Neural progenitor cell (in vitro differentiated cells): ENCODE results near the gene TLN1. TPM values are rescaled to one million over a fixed set of nuclear protein-coding genes. Genes with fewer than 3 reads are reported as not detected.

Experiments used
- DNase-seq: peaks from one replicate; pipeline ENCODE4 v3.0.0-alpha.2; 2016; ENCODE audit warnings: low spot score
- H2AFZ ChIP-seq: fragments of 200-600 bp; sonication (generic); replicated peaks from 2 replicates; pipeline ENCODE4 v1.6.1; 2016; ENCODE audit warnings: antibody characterized with exemption
- H3F3A ChIP-seq: fragments of 200-600 bp; sonication (generic); 2 replicates; pipeline ENCODE4 v1.6.1; 2016; ENCODE audit warnings: antibody characterized with exemption, low read depth
- H3K27ac ChIP-seq: fragments of 200-600 bp; sonication (generic); 2 replicates; pipeline ENCODE4 v1.5.1; 2016; ENCODE audit warnings: mild to moderate bottlenecking
- H3K27me3 ChIP-seq: fragments of 200-600 bp; sonication (generic); 2 replicates; pipeline ENCODE4 v1.6.1; 2016; ENCODE audit warnings: mild to moderate bottlenecking, moderate library complexity
- H3K36me3 ChIP-seq: fragments of 200-600 bp; sonication (generic); 2 replicates; pipeline ENCODE4 v1.5.1; 2016
- H3K4me1 ChIP-seq: fragments of 200-600 bp; sonication (generic); 2 replicates; pipeline ENCODE4 v1.6.1; 2016; ENCODE audit warnings: mixed run types
- H3K4me2 ChIP-seq: fragments of 200-600 bp; sonication (generic); 2 replicates; pipeline ENCODE4 v1.6.1; 2016
- H3K4me3 ChIP-seq: fragments of 200-600 bp; sonication (generic); 2 replicates; pipeline ENCODE4 v1.5.1; 2016
- H3K79me2 ChIP-seq: fragments of 200-600 bp; sonication (generic); 2 replicates; pipeline ENCODE4 v1.6.1; 2016; ENCODE audit warnings: low read depth
- H3K9ac ChIP-seq: fragments of 200-600 bp; sonication (generic); 2 replicates; pipeline ENCODE4 v1.6.1; 2016
- H3K9me3 ChIP-seq: fragments of 200-600 bp; sonication (generic); 2 replicates; pipeline ENCODE4 v1.5.1; 2016; ENCODE audit warnings: low read depth
- H4K20me1 ChIP-seq: fragments of 200-600 bp; sonication (generic); 2 replicates; pipeline ENCODE4 v1.6.1; 2016; ENCODE audit warnings: low read depth
- H3K27ac Mint-ChIP-seq: 3 replicates; pipeline ENCODE4 v1.8.0; 2021; ENCODE audit warnings: mixed read lengths
- H3K27me3 Mint-ChIP-seq: 2 replicates; pipeline ENCODE4 v1.8.0; 2022; ENCODE audit warnings: low read depth, mild to moderate bottlenecking, inconsistent platforms, moderate library complexity, mixed read lengths; ENCODE audit not compliant: insufficient read depth
- H3K36me3 Mint-ChIP-seq: 3 replicates; pipeline ENCODE4 v1.8.0; 2021; ENCODE audit warnings: mixed read lengths
- H3K4me1 Mint-ChIP-seq: 3 replicates; pipeline ENCODE4 v1.8.0; 2021; ENCODE audit warnings: mixed read lengths
- H3K4me3 Mint-ChIP-seq: 3 replicates; pipeline ENCODE4 v1.8.0; 2021; ENCODE audit warnings: mild to moderate bottlenecking, moderate library complexity, mixed read lengths
- H3K9me3 Mint-ChIP-seq: 3 replicates; pipeline ENCODE4 v1.8.0; 2020; ENCODE audit warnings: mixed read lengths
- EZH2 ChIP-seq: fragments of 200-600 bp; sonication (generic); IDR thresholded peaks from 2 replicates; pipeline ENCODE4 v1.6.1; 2017; ENCODE audit warnings: antibody characterized with exemption, mild to moderate bottlenecking, moderate library complexity
- EZH2phosphoT487 ChIP-seq: fragments of 200-600 bp; sonication (generic); IDR thresholded peaks from 2 replicates; pipeline ENCODE4 v1.6.1; 2017; ENCODE audit warnings: antibody characterized with exemption
- total RNA-seq: library from RNA; depleted of rRNA; stranded (reverse); fragments of >200 nt; gene quantifications from 2 replicates; pipeline ENCODE4 v1.2.3, GENCODE V29; 2015; ENCODE audit warnings: low replicate concordance
- TF ChIP-seq, protein P1 (sequence below): fragments of 200-600 bp; sonication (generic); IDR thresholded peaks from 2 replicates; pipeline ENCODE4 v1.5.1; 2017; ENCODE audit warnings: antibody characterized with exemption, mild to moderate bottlenecking

The TLN1 gene
- total RNA-seq, 1 donor from 2014 or later = 36.7 TPM

DNA sequence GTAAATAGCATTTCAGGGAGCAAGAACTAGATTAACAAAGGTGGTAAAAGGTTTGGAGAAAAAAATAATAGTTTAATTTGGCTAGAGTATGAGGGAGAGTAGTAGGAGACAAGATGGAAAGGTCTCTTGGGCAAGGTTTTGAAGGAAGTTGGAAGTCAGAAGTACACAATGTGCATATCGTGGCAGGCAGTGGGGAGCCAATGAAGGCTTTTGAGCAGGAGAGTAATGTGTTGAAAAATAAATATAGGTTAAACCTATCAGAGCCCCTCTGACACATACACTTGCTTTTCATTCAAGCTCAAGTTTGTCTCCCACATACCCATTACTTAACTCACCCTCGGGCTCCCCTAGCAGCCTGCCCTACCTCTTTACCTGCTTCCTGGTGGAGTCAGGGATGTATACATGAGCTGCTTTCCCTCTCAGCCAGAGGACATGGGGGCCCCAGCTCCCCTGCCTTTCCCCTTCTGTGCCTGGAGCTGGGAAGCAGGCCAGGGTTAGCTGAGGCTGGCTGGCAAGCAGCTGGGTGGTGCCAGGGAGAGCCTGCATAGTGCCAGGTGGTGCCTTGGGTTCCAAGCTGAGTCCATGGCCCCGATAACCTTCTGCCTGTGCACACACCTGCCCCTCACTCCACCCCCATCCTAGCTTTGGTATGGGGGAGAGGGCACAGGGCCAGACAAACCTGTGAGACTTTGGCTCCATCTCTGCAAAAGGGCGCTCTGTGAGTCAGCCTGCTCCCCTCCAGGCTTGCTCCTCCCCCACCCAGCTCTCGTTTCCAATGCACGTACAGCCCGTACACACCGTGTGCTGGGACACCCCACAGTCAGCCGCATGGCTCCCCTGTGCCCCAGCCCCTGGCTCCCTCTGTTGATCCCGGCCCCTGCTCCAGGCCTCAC lies 58.6 kb downstream of the TLN1 start, which contains the start of gene CA9:
Gene CA9 (plus strand): TSS at position 797 of the 893 bp plus-strand sequence. CDS start 32 bp downstream, at position 829.
- Histone ChIP-seq H3F3A (peaks cover 15% of the 10 kb centered on the region), H3K27me3 (peaks cover 12% of the 10 kb centered on the region), H3K9me3 (no peaks in the 10 kb centered on the region), H4K20me1 (no peaks in the 10 kb centered on the region), H2AFZ (no peak within 1 kb of the TSS), H3K36me3 (no peaks in the 10 kb centered on the region), H3K4me1 (peaks cover 6% of the 10 kb centered on the region), H3K4me3 (no peak within 1 kb of the TSS), H3K9ac (no peak within 1 kb of the TSS), H3K27ac (no peak within 1 kb of the TSS), H3K4me2 (no peak within 1 kb of the TSS), H3K79me2 (no peaks in the 10 kb centered on the region)
- Mint-ChIP-seq H3K36me3 (no peaks in the 10 kb centered on the region), H3K4me3 (peak within 1 kb of the TSS; percentile 61), H3K9me3 (no peaks in the 10 kb centered on the region), H3K4me1 (peaks cover 4% of the 10 kb centered on the region), H3K27ac (no peak within 1 kb of the TSS), H3K27me3 (peaks cover 18% of the 10 kb centered on the region)
- TF ChIP-seq, protein P1, sequence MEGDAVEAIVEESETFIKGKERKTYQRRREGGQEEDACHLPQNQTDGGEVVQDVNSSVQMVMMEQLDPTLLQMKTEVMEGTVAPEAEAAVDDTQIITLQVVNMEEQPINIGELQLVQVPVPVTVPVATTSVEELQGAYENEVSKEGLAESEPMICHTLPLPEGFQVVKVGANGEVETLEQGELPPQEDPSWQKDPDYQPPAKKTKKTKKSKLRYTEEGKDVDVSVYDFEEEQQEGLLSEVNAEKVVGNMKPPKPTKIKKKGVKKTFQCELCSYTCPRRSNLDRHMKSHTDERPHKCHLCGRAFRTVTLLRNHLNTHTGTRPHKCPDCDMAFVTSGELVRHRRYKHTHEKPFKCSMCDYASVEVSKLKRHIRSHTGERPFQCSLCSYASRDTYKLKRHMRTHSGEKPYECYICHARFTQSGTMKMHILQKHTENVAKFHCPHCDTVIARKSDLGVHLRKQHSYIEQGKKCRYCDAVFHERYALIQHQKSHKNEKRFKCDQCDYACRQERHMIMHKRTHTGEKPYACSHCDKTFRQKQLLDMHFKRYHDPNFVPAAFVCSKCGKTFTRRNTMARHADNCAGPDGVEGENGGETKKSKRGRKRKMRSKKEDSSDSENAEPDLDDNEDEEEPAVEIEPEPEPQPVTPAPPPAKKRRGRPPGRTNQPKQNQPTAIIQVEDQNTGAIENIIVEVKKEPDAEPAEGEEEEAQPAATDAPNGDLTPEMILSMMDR = no peak
- TF ChIP-seq EZH2 (no peak), EZH2phosphoT487 (no peak)
- DNase-seq = no peak

DNA sequence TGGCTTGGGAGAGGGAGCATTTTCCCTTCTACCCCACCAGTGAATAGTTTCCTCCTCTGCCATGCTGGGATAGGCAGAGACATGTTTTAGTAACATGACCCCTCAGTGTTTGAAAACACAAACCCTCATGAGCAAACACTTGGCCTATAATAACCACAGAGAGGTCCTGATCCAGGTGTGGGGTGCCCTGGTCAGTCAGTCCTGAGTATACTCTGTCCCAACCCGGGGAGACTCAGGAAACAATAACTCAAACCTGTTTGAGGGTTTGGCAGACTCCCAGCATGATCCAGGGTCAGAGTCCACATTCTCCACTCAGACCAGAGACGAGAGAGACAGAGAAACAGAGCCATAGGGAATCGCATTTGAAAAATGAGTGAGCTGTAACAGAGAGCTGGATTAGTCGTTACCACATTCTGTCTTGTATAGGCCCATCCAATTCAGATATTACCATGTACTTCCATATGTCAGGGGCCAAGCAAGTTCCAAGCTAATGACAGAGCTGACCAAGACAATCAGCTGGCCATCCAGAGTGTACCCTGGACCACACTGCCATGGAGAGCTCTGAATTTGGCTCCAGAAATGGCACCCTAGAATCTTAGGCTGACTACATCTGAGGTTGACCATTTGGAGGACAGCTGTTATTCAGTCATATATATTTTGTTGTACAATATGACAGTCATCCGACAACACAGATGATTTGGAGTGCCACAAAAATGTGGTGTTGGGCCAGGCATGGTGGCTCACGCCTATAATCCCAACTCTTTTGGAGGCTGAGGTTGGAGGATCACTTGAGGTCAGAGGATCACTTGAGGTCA lies 62.5 kb downstream of the TLN1 start:
- Histone ChIP-seq H3K4me1 (peaks cover under 1% of the 10 kb centered on the region), H3K4me3 (no peak overlapping the region), H4K20me1 (no peaks in the 10 kb centered on the region), H3K9ac (no peak overlapping the region), H3K9me3 (no peaks in the 10 kb centered on the region), H3K4me2 (no peak overlapping the region), H2AFZ (no peak overlapping the region), H3F3A (no peaks in the 10 kb centered on the region), H3K79me2 (peaks cover 4% of the 10 kb centered on the region), H3K27ac (no peak overlapping the region), H3K36me3 (no peaks in the 10 kb centered on the region), H3K27me3 (peaks cover 9% of the 10 kb centered on the region)
- Mint-ChIP-seq H3K4me3 (no peak overlapping the region), H3K36me3 (no peaks in the 10 kb centered on the region), H3K27ac (no peak overlapping the region), H3K4me1 (peaks cover 4% of the 10 kb centered on the region), H3K9me3 (no peaks in the 10 kb centered on the region), H3K27me3 (peaks cover 14% of the 10 kb centered on the region)
- TF ChIP-seq EZH2phosphoT487 = no peak
- TF ChIP-seq EZH2 = no peak
- TF ChIP-seq, protein P1 = no peak
- no peak for DNase-seq

DNA sequence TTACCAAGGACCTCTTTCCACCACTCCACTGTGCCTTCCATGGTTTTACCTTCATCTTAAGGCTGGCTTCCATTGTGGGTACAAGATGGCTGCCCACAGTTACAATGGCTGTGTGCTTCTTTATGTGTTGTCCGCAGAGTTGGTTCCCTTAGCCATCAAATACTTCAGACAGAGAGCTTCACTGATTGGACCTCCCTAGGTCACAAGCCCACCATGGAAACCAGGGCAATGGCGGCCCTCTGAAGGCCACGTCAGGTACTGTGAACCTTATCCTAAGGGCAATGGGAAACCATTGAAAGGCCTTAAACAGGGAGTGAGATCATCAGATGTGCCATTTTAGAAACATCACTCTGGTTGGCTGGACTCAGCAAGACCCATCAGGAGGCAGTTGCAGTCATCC lies 64.1 kb downstream of the TLN1 start:
- no peak overlapping the region for H2AFZ ChIP-seq
- no peak overlapping the region for H3K27ac Mint-ChIP-seq

More for the DNA sequence above, 64.1 kb downstream of the TLN1 start:
- no peak overlapping the region for H3K4me3 Mint-ChIP-seq
- H3K36me3 Mint-ChIP-seq = peaks cover 2% of the 10 kb centered on the region
- H3K9ac ChIP-seq = no peak overlapping the region
- H3F3A ChIP-seq = peaks cover 3% of the 10 kb centered on the region
- H3K9me3 Mint-ChIP-seq = no peaks in the 10 kb centered on the region
- no peaks in the 10 kb centered on the region for H4K20me1 ChIP-seq
- H3K4me3 ChIP-seq = no peak overlapping the region
- no peaks in the 10 kb centered on the region for H3K36me3 ChIP-seq
- no peak overlapping the region for H3K27ac ChIP-seq
- H3K4me2 ChIP-seq = no peak overlapping the region
- no peak for TF ChIP-seq EZH2
- TF ChIP-seq, protein P1 = no peak
- TF ChIP-seq EZH2phosphoT487 = no peak
- peaks cover 12% of the 10 kb centered on the region for H3K27me3 Mint-ChIP-seq
- no peaks in the 10 kb centered on the region for H3K27me3 ChIP-seq
- H3K4me1 ChIP-seq = peaks cover 14% of the 10 kb centered on the region
- peaks cover 17% of the 10 kb centered on the region for H3K4me1 Mint-ChIP-seq
- no peak for DNase-seq
- H3K9me3 ChIP-seq = no peaks in the 10 kb centered on the region
- peaks cover 20% of the 10 kb centered on the region for H3K79me2 ChIP-seq
